Adrenal gland (tissue), 12 donors: Measurements from ENCODE around the gene TMEM184B. TPM values are rescaled to one million over a fixed set of nuclear protein-coding genes. Genes with fewer than 3 reads are reported as not detected.

Source experiments
- DNase-seq, 7 donors: peaks; one replicate each; pipeline ENCODE4 v3.0.0-alpha.2; 2019 to 2020
- H3K27ac ChIP-seq, 5 donors: fragments of 200-600 bp; sonication (generic) in 4 of 5; 1 replicate in 3 of 5; 2 replicates in 2 of 5; pipeline versions ENCODE4 v1.5.1 to v1.8.0; 2016 to 2020; ENCODE audit warnings: mild to moderate bottlenecking in 1 of 5
- H3K27me3 ChIP-seq: fragments of 200-600 bp; 2 replicates; pipeline ENCODE4 v1.8.0; 2021
- H3K36me3 ChIP-seq, 2 donors: fragments of 200-600 bp; replicated peaks in 1 of 2; 1 replicate in 1 of 2; 2 replicates in 1 of 2; pipeline versions ENCODE4 v1.5.1 to v1.8.0; 2018 to 2022
- H3K4me1 ChIP-seq, 2 donors: fragments of 200-600 bp; replicated peaks in 1 of 2; 1 replicate in 1 of 2; 2 replicates in 1 of 2; pipeline versions ENCODE4 v1.5.1 to v1.8.0; 2018 to 2021
- H3K4me3 ChIP-seq, 4 donors: fragments of 200-600 bp; sonication (generic) in 3 of 4; one replicate each; pipeline ENCODE4 v1.5.1; 2016 to 2018
- H3K9me3 ChIP-seq, 3 donors: fragments of 200-600 bp; sonication (generic) in 1 of 3; replicated peaks in 1 of 3; 1 replicate in 2 of 3; 2 replicates in 1 of 3; pipeline versions ENCODE4 v1.5.1 to v1.8.0; 2016 to 2021
- POLR2A ChIP-seq, 2 donors: fragments of 450-650 bp; IDR thresholded peaks; one replicate each; pipeline ENCODE4 v1.6.1; 2017; ENCODE audit warnings: antibody characterized with exemption in 2 of 2, mild to moderate bottlenecking in 2 of 2, moderate library complexity in 1 of 2
- WGBS, 4 donors: extraction: QIAGEN DNeasy Blood & Tissue Kit in 2 of 4; methylation state at CpG; one replicate each; pipeline versions ENCODE4 v1.1.5 to v1.1.7; 2013 to 2017; 5-methylcytosine and 5-hydroxymethylcytosine counted together
- intact Hi-C, 2 donors: fragments of 100-400 bp; cut with DNase I; formaldehyde crosslinking; loops; one replicate each; pipeline versions ENCODE4 v1.14.1 to v1.15.0; 2022 to 2023
- polyA plus RNA-seq, 3 donors: library from polyadenylated mRNA; stranded (reverse); fragments of 200-250 nt in 2 of 3; fragments of 350-450 nt in 1 of 3; fragmentation: Illumina TruSeq in 1 of 3; extraction: RNeasy Lipid Tissue Mini Kit (QIAGEN cat#74804) in 1 of 3; gene quantifications; one replicate each; pipeline ENCODE4 v1.2.3, GENCODE V29; 2013 to 2014
- total RNA-seq, 9 donors: library from RNA; depleted of rRNA in 4 of 9; stranded (reverse); fragments of >200 nt in 4 of 9; fragments of 120-200 nt in 1 of 9; fragmentation: NEBNext Ultra II Directional in 1 of 9; extraction: Animal tissue kit (Norgen Biotek cat#: 25700) in 1 of 9; gene quantifications; one replicate each; pipeline versions ENCODE4 v1.1.0 to v1.2.4, GENCODE V29; 2013 to 2023
- TF ChIP-seq, protein P1 (sequence below), 6 experiments: fragments of 450-650 bp in 4 of 6; fragments of 200-600 bp in 2 of 6; sonication (generic) in 1 of 6; IDR thresholded peaks; 1 replicate in 5 of 6; 2 replicates in 1 of 6; pipeline versions ENCODE4 v1.5.1 to v1.8.0; 2016 to 2021; ENCODE audit warnings: antibody characterized with exemption in 6 of 6, mild to moderate bottlenecking in 2 of 6, moderate library complexity in 1 of 6
- donor health status: healthy with polysubstance abuse.
- donor health status: Bipolar disorder and iron deficiency.
- donor health status: DM: yes; HTN: yes; CAD: no.
- donor health status: DM: no; HTN: no; CAD: no.
- donor health status: DM: no; HTN: no; CAD: no.
- donor health status: DM: yes; HTN: yes; CAD: no.

The TMEM184B gene
- total and polyA plus RNA-seq, 12 donors, result 7.1 to 107 (median 43.8) TPM

DNA sequence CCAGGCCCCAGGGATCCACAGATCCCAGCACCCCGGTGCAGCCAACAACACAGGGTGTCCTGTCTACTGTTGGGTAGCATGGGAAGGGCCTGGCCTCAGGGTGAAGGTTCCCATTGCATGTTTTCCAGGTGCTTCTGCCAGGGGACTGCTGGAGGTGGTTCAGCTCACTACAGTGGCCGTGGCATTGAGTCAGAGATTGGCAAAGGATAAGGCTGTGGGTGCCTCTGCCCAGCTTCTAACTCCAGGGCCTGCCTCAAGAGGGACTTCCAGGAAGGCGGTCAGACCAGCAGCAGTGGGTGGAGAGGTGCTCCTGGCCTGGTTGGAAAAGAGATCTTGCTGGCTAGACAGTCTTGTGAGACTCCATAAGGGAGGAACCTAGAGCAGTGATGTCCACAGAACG, 23.6 kb upstream of the TMEM184B start:
- intact Hi-C loops, result no loop called here
- Histone ChIP-seq H3K36me3 (peaks cover 0 to 91% of the 10 kb centered on the region in 2 donors), H3K9me3 (no peaks in the 10 kb centered on the region), H3K4me3 (no peak overlapping the region), H3K27me3 (no peaks in the 10 kb centered on the region), H3K4me1 (peaks cover 0 to 9% of the 10 kb centered on the region in 2 donors), H3K27ac (peak overlapping the region in 2 of 5 donors; percentile 65 to 69)
- no peak for TF ChIP-seq POLR2A (IDR thresholded peaks at IDR 0.05)
- 55 to 73% (median 64%) methylated on average over 2 to 4 of the region's 4 CpGs for WGBS, 4 donors
- peak in 4 of 7 donors; percentile 44 to 73 (median 54) for DNase-seq

DNA sequence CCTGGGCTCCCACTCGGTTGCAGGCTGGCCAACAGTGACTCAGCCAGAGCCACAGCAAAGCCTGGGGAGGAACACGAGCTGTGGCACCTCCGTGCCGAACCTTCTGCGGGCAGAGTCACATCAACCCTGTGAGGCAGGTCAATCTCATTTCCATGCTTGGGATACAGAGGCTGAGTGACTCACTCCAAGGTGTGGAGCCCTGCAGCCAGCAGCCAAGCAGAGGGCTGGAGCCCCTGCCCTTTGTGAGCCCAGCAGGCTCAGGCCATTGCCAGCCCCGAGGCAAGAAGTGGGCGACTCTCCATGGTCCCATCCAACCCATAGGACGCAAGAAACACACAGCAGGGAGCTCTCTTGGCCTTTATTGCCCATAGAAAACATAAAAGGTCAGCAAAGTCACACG, 23.1 kb upstream of the TMEM184B start:
- Histone ChIP-seq H3K4me3 (no peak overlapping the region), H3K36me3 (peaks cover 0 to 86% of the 10 kb centered on the region in 2 donors), H3K27me3 (no peaks in the 10 kb centered on the region), H3K9me3 (no peaks in the 10 kb centered on the region), H3K4me1 (peaks cover 0 to 9% of the 10 kb centered on the region in 2 donors), H3K27ac (peak overlapping the region in 2 of 5 donors; percentile 65 to 69)
- 63 to 86% (median 80%) methylated on average over 2 to 9 of the region's 9 CpGs for WGBS, 4 donors
- intact Hi-C loops, result no loop called here
- DNase-seq, result no peak
- TF ChIP-seq, protein P1, sequence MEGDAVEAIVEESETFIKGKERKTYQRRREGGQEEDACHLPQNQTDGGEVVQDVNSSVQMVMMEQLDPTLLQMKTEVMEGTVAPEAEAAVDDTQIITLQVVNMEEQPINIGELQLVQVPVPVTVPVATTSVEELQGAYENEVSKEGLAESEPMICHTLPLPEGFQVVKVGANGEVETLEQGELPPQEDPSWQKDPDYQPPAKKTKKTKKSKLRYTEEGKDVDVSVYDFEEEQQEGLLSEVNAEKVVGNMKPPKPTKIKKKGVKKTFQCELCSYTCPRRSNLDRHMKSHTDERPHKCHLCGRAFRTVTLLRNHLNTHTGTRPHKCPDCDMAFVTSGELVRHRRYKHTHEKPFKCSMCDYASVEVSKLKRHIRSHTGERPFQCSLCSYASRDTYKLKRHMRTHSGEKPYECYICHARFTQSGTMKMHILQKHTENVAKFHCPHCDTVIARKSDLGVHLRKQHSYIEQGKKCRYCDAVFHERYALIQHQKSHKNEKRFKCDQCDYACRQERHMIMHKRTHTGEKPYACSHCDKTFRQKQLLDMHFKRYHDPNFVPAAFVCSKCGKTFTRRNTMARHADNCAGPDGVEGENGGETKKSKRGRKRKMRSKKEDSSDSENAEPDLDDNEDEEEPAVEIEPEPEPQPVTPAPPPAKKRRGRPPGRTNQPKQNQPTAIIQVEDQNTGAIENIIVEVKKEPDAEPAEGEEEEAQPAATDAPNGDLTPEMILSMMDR (IDR thresholded peaks at IDR 0.05), result no peak
- TF ChIP-seq POLR2A (IDR thresholded peaks at IDR 0.05), result no peak

DNA sequence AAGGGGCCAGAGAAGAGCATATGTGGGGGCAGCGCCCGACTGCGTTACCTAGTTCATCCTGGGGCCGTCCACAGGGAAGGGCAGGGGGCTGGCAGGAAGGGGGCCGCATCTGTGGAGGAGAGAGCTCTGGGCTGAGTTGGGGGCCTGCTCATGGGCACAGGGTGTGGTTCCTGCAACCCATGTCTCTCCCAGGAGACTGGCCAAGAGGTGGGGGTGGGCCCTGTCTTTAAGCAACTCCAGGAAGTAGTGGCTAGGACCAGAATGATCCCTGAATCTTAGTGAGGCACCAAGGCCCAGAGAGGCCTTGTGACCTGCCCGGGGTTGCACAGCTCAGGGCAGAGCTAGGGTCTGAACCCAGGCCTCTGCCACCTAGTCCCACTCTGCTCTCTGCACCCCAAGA, 22.5 kb upstream of the TMEM184B start:
- Histone ChIP-seq H3K36me3 (peaks cover 0 to 81% of the 10 kb centered on the region in 2 donors), H3K9me3 (no peaks in the 10 kb centered on the region), H3K4me3 (no peak overlapping the region), H3K27ac (peak overlapping the region in 2 of 5 donors; percentile 65 to 69), H3K4me1 (peaks cover 0 to 9% of the 10 kb centered on the region in 2 donors), H3K27me3 (no peaks in the 10 kb centered on the region)
- no peak for TF ChIP-seq POLR2A (IDR thresholded peaks at IDR 0.05)
- DNase-seq, result no peak
- intact Hi-C loops, result no loop called here
- 90 to 100% (median 95%) methylated on average over 1 to 6 of the region's 6 CpGs for WGBS, 4 donors

DNA sequence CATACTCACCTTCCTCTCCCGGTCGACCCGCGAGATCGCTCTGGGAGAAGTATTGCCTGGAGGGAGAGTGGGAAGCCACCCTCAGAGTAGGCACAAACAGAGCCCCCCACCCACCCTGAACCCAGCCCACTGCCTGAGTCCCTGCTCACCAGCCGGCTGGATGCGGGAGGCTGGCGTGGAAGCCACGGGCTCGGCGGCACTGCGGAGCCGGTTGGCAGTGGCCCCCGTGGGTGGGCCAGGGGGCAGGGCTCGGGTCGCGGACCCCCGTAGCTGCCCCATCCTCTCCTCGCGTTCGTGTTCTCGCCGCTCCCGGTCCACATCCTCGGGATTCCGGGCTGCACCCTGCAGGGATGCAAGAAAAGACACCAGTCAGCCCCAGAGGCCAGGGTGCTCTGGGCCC, 21.4 kb upstream of the TMEM184B start:
- peaks cover 0 to 69% of the 10 kb centered on the region in 2 donors for H3K36me3 ChIP-seq
- 86 to 95% (median 94%) methylated on average over 10 to 26 of the region's 26 CpGs for WGBS, 4 donors

DNA sequence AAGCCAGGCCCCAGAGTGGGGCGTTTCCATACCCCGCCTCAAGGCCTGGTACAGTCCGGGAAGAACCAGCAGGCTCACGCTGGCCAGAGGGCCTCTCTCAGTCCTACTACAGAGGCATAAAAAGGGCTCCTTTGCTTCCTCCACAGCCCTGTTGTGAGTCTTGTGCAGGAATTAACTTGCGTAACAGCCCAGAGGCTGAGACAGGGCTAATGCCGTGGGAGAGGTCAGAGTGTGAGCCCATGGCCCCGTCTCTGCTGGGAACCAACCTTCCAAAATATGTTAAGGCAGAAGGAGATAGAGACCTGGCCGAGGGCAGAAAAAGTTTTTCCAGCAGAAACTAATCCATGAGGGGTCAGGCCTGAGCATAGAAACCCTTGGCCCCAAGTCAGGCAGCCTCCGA, 19.9 kb upstream of the TMEM184B start:
- H3K27ac ChIP-seq, result peak overlapping the region in 2 of 5 donors; percentile 52 to 80
- H3K36me3 ChIP-seq, result peaks cover 0 to 54% of the 10 kb centered on the region in 2 donors

More for the DNA sequence above, 21.4 kb upstream of the TMEM184B start:
- Histone ChIP-seq H3K4me1 (peaks cover 0 to 9% of the 10 kb centered on the region in 2 donors), H3K4me3 (no peak overlapping the region), H3K27ac (peak overlapping the region in 2 of 5 donors; percentile 52 to 80), H3K27me3 (no peaks in the 10 kb centered on the region), H3K9me3 (no peaks in the 10 kb centered on the region)
- TF ChIP-seq, protein P1 (IDR thresholded peaks at IDR 0.05), result no peak
- TF ChIP-seq POLR2A (IDR thresholded peaks at IDR 0.05), result no peak
- intact Hi-C loops, result no loop called here
- no peak for DNase-seq

More for the DNA sequence above, 19.9 kb upstream of the TMEM184B start:
- Histone ChIP-seq H3K4me3 (no peak overlapping the region), H3K9me3 (no peaks in the 10 kb centered on the region), H3K4me1 (peaks cover 0 to 9% of the 10 kb centered on the region in 2 donors), H3K27me3 (no peaks in the 10 kb centered on the region)
- 64 to 78% (median 74%) methylated on average over 9 of the region's 9 CpGs for WGBS, 4 donors
- no peak for TF ChIP-seq POLR2A (IDR thresholded peaks at IDR 0.05)
- TF ChIP-seq, protein P1 (IDR thresholded peaks at IDR 0.05), result no peak
- DNase-seq, result no peak
- intact Hi-C loops, result no loop called here
